B cell (primary cell): ENCODE measurements around the gene ADAM11. TPM values are rescaled to one million over a fixed set of nuclear protein-coding genes. Genes with fewer than 3 reads are reported as not detected.

Source experiments
- ATAC-seq: fragments of 200-7000 bp; cut with Tn5 transposase; one replicate; pipeline ENCODE4 v1.10.0; 2021; ENCODE audit warnings: low read depth, mild to moderate bottlenecking, moderate number of reproducible peaks, moderate library complexity
- CTCF ChIA-PET: fragments of 350-600 bp; sonication (Branson Sonifier 250); formaldehyde crosslinking; loops from one replicate; lab custom pipeline; 2021; ENCODE audit warnings: antibody characterized with exemption, inconsistent platforms; lab: Charles Lee
- POLR2A ChIA-PET: fragments of 350-600 bp; sonication (Branson Sonifier 250); formaldehyde crosslinking; loops from one replicate; lab custom pipeline; 2021; ENCODE audit warnings: antibody characterized with exemption; lab: Charles Lee
- DNase-seq: peaks from one replicate; pipeline ENCODE4 v3.0.0; 2013
- H2AFZ ChIP-seq: 2 replicates; pipeline ENCODE4 v1.6.1; 2012; ENCODE audit warnings: mild to moderate bottlenecking, low read depth, low read length; ENCODE audit not compliant: insufficient read depth, poor library complexity, severe bottlenecking
- H3K27ac ChIP-seq, 2 donors: 1 replicate in 1 of 2; 2 replicates in 1 of 2; pipeline ENCODE4 v1.5.1; 2012 to 2013; ENCODE audit warnings: low read length in 2 of 2, mild to moderate bottlenecking in 2 of 2, moderate library complexity in 1 of 2
- H3K27me3 ChIP-seq, 4 experiments: fragments of 200-600 bp in 1 of 4; sonication (generic) in 1 of 4; replicated peaks in 1 of 4; 1 replicate in 2 of 4; 2 replicates in 2 of 4; pipeline versions ENCODE4 v1.6.1 to v1.7.0; 2013 to 2016; ENCODE audit warnings: low read length in 3 of 4, mild to moderate bottlenecking in 2 of 4, mixed read lengths in 1 of 4, moderate library complexity in 1 of 4; ENCODE audit not compliant: insufficient read depth in 4 of 4, control insufficient read depth in 3 of 4; ENCODE audit errors: control extremely low read depth in 1 of 4
- H3K36me3 ChIP-seq, 2 experiments: replicated peaks in 1 of 2; 1 replicate in 1 of 2; 2 replicates in 1 of 2; pipeline versions ENCODE4 v1.6.1 to v1.7.1; 2013; ENCODE audit warnings: low read length in 1 of 2; ENCODE audit not compliant: insufficient read depth in 2 of 2, control insufficient read depth in 1 of 2; ENCODE audit errors: control extremely low read depth in 1 of 2, extremely low read depth in 1 of 2
- H3K4me1 ChIP-seq, 2 donors: fragments of 200-600 bp in 1 of 2; sonication (generic) in 1 of 2; 1 replicate in 1 of 2; 2 replicates in 1 of 2; pipeline versions ENCODE4 v1.5.1 to v1.6.1; 2013 to 2017; ENCODE audit warnings: low read length in 2 of 2; ENCODE audit not compliant: control insufficient read depth in 2 of 2, insufficient read depth in 2 of 2
- H3K4me2 ChIP-seq: replicated peaks from 2 replicates; pipeline ENCODE3; 2012; ENCODE audit warnings: mild to moderate bottlenecking, low read depth, low read length; ENCODE audit not compliant: poor library complexity, severe bottlenecking
- H3K4me3 ChIP-seq, 5 experiments: fragments of 200-600 bp in 1 of 5; sonication (generic) in 1 of 5; 1 replicate in 3 of 5; 2 replicates in 2 of 5; pipeline versions ENCODE4 v1.5.1 to v1.7.0; 2011 to 2016; ENCODE audit warnings: low read length in 4 of 5, mild to moderate bottlenecking in 4 of 5, low read depth in 2 of 5, control low read depth in 1 of 5, moderate library complexity in 1 of 5; ENCODE audit not compliant: insufficient read depth in 1 of 5; ENCODE audit errors: control extremely low read depth in 1 of 5, extremely low read depth in 1 of 5
- H3K79me2 ChIP-seq: fragments of 200-600 bp; sonication (generic); one replicate; pipeline ENCODE4 v1.6.0; 2016; ENCODE audit warnings: low read length; ENCODE audit not compliant: control insufficient read depth, insufficient read depth
- H3K9ac ChIP-seq: fragments of 200-600 bp; sonication (generic); 2 replicates; pipeline ENCODE4 v1.6.1; 2017; ENCODE audit warnings: mild to moderate bottlenecking, low read length, moderate library complexity
- H3K9me3 ChIP-seq, 3 donors: one replicate each; pipeline versions ENCODE4 v1.6.1 to v1.7.1; 2013; ENCODE audit warnings: low read length in 2 of 3; ENCODE audit not compliant: control insufficient read depth in 2 of 3, insufficient read depth in 1 of 3; ENCODE audit errors: control extremely low read depth in 1 of 3
- H4K20me1 ChIP-seq: 2 replicates; pipeline ENCODE4 v1.6.0; 2012; ENCODE audit warnings: mild to moderate bottlenecking, low read length; ENCODE audit not compliant: insufficient read depth, control insufficient read depth, poor library complexity, severe bottlenecking
- H3K27ac Mint-ChIP-seq: one replicate; pipeline ENCODE4 v1.8.0; 2021; ENCODE audit warnings: mixed read lengths
- H3K27me3 Mint-ChIP-seq: one replicate; pipeline ENCODE4 v1.8.0; 2021; ENCODE audit warnings: mixed read lengths
- H3K4me1 Mint-ChIP-seq: one replicate; pipeline ENCODE4 v1.8.0; 2021; ENCODE audit warnings: mixed read lengths
- H3K4me3 Mint-ChIP-seq: one replicate; pipeline ENCODE4 v1.8.0; 2021; ENCODE audit warnings: mixed read lengths
- H3K9me3 Mint-ChIP-seq: one replicate; pipeline ENCODE4 v1.8.0; 2022; ENCODE audit warnings: mixed read lengths; ENCODE audit not compliant: insufficient read depth
- CTCF ChIP-seq: fragments of 200-600 bp; IDR thresholded peaks from one replicate; pipeline ENCODE4 v1.8.0; 2022; ENCODE audit warnings: antibody characterized with exemption, mild to moderate bottlenecking
- EZH2 ChIP-seq: IDR thresholded peaks from 2 replicates; pipeline ENCODE4 v1.6.1; 2012; ENCODE audit warnings: borderline replicate concordance, low read depth, mild to moderate bottlenecking, moderate library complexity, low read length; ENCODE audit not compliant: insufficient read depth, poor library complexity, severe bottlenecking
- WGBS: methylation state at CpG from one replicate; pipeline ENCODE4 v1.1.5; 2013; ENCODE audit warnings: missing lambda C conversion rate; ENCODE audit not compliant: insufficient coverage; 5-methylcytosine and 5-hydroxymethylcytosine counted together
- intact Hi-C: fragments of 100-400 bp; cut with micrococcal nuclease; formaldehyde crosslinking; loops from one replicate; pipeline ENCODE4 v1.10.0; 2022
- polyA plus RNA-seq: library from polyadenylated mRNA; depleted of rRNA; stranded (reverse); fragments of >200 nt; gene quantifications from 2 replicates; pipeline ENCODE4 v1.2.3, GENCODE V29; 2012
- total RNA-seq, 2 donors: library from RNA; stranded (reverse); fragments of 120-200 nt in 1 of 2; gene quantifications; 1 replicate in 1 of 2; 2 replicates in 1 of 2; pipeline versions ENCODE4 v1.2.3 to v1.2.4, GENCODE V29; 2013 to 2022

Gene ADAM11
- total and polyA plus RNA-seq, 2 donors (not counting 1 experiment from before 2014, with no cell fraction given) = 0.39 to 1.00 TPM

GRCh38 chr17:44733753-44734152 is 25.0 kb upstream of the ADAM11 start:
- Histone ChIP-seq H3K9ac (no peak overlapping the region), H3K36me3 (peaks cover 0 to 2% of the 10 kb centered on the region in 2 experiments), H3K4me3 (no peak overlapping the region), H3K79me2 (no peaks in the 10 kb centered on the region), H3K27ac (no peak overlapping the region), H2AFZ (no peak overlapping the region), H4K20me1 (no peaks in the 10 kb centered on the region), H3K4me1 (no peaks in the 10 kb centered on the region), H3K9me3 (no peaks in the 10 kb centered on the region), H3K27me3 (no peaks in the 10 kb centered on the region), H3K4me2 (no peak overlapping the region)
- intact Hi-C loops = no loop called here
- ATAC-seq (no peak), DNase-seq (no peak)
- Mint-ChIP-seq H3K4me3 (no peak overlapping the region), H3K27ac (no peak overlapping the region), H3K27me3 (no peaks in the 10 kb centered on the region), H3K9me3 (no peaks in the 10 kb centered on the region), H3K4me1 (no peaks in the 10 kb centered on the region)
- POLR2A ChIA-PET = no interaction called here
- no peak for TF ChIP-seq EZH2
- no peak for TF ChIP-seq CTCF
- 81% methylated on average over 5 of the region's 5 CpGs for WGBS
- CTCF ChIA-PET = no interaction called here

- Mint-ChIP-seq H3K4me1 (no peaks in the 10 kb centered on the region), H3K27me3 (no peaks in the 10 kb centered on the region), H3K27ac (no peak overlapping the region), H3K4me3 (no peak overlapping the region), H3K9me3 (no peaks in the 10 kb centered on the region)
- no peak overlapping the region for H3K4me3 ChIP-seq
- DNase-seq = no peak
- intact Hi-C loops = no loop called here
- H4K20me1 ChIP-seq = no peaks in the 10 kb centered on the region
- ChIA-PET CTCF (interaction anchor here (0.5 kb wide), 1 partner anchor 37 kb away, joined by 3 read pairs; no protein-coding TSS in a partner anchor), POLR2A (no interaction called here)
- H3K79me2 ChIP-seq = no peaks in the 10 kb centered on the region
- H3K9me3 ChIP-seq = no peaks in the 10 kb centered on the region
- H3K36me3 ChIP-seq = peaks cover 0 to 2% of the 10 kb centered on the region in 2 experiments
- no peak for ATAC-seq
- H2AFZ ChIP-seq = no peak overlapping the region
- TF ChIP-seq CTCF = no peak
- no peak for TF ChIP-seq EZH2
- H3K4me2 ChIP-seq = no peak overlapping the region
- H3K9ac ChIP-seq = no peak overlapping the region
- 80% methylated on average over 1 of the region's 2 CpGs for WGBS
- no peaks in the 10 kb centered on the region for H3K27me3 ChIP-seq
- no peaks in the 10 kb centered on the region for H3K4me1 ChIP-seq
- no peak overlapping the region for H3K27ac ChIP-seq
Measured at GRCh38 chr17:44734272-44734671, 24.5 kb upstream of the ADAM11 start.
